Parathyroid adenoma (tissue), 2 donors: Measurements from ENCODE around the gene DGKI.

Experiments
- H2AFZ ChIP-seq: fragments of 300-600 bp; sonication (generic); one replicate; pipeline ENCODE4 v1.7.0; 2017; ENCODE audit warnings: antibody characterized with exemption, mild to moderate bottlenecking
- H3K27ac ChIP-seq: fragments of 300-600 bp; sonication (generic); one replicate; pipeline ENCODE4 v1.7.0; 2017
- H3K27me3 ChIP-seq: fragments of 300-600 bp; sonication (generic); one replicate; pipeline ENCODE4 v1.7.0; 2017; ENCODE audit warnings: low read length; ENCODE audit not compliant: control insufficient read depth, insufficient read depth
- H3K36me3 ChIP-seq: fragments of 300-600 bp; sonication (generic); one replicate; pipeline ENCODE4 v1.7.0; 2017; ENCODE audit warnings: low read length; ENCODE audit not compliant: control insufficient read depth, insufficient read depth
- H3K4me1 ChIP-seq: fragments of 300-600 bp; sonication (generic); one replicate; pipeline ENCODE4 v1.7.0; 2017; ENCODE audit warnings: control low read depth
- H3K4me2 ChIP-seq: fragments of 300-600 bp; sonication (generic); one replicate; pipeline ENCODE4 v1.7.0; 2017; ENCODE audit warnings: low read length
- H3K4me3 ChIP-seq: fragments of 300-600 bp; sonication (generic); one replicate; pipeline ENCODE4 v1.7.0; 2017; ENCODE audit warnings: low read depth, low read length
- H3K79me2 ChIP-seq: fragments of 300-600 bp; sonication (generic); one replicate; pipeline ENCODE4 v1.7.0; 2017; ENCODE audit warnings: control low read depth
- H3K9ac ChIP-seq: fragments of 300-600 bp; sonication (generic); one replicate; pipeline ENCODE4 v1.7.0; 2017; ENCODE audit warnings: mild to moderate bottlenecking
- H3K9me3 ChIP-seq: fragments of 300-600 bp; sonication (generic); one replicate; pipeline ENCODE4 v1.7.0; 2017; ENCODE audit warnings: low read length; ENCODE audit not compliant: control insufficient read depth
- TF ChIP-seq, protein P1 (sequence below): fragments of 300-600 bp; sonication (generic); IDR thresholded peaks from one replicate; pipeline ENCODE4 v1.7.0; 2017; ENCODE audit warnings: antibody characterized with exemption, mild to moderate bottlenecking
- donor health status: primary hyperparathyroidism.

The DGKI gene

GRCh38 chr7:137579913-137580640 lies 266.7 kb downstream of the DGKI start:
- Histone ChIP-seq H3K36me3 (no peaks in the 10 kb centered on the region), H3K9me3 (no peaks in the 10 kb centered on the region), H3K4me3 (no peak overlapping the region), H3K27ac (no peak overlapping the region), H3K27me3 (no peaks in the 10 kb centered on the region), H2AFZ (no peak overlapping the region), H3K79me2 (no peaks in the 10 kb centered on the region), H3K4me1 (no peaks in the 10 kb centered on the region), H3K9ac (no peak overlapping the region), H3K4me2 (no peak overlapping the region)
- TF ChIP-seq, protein P1, sequence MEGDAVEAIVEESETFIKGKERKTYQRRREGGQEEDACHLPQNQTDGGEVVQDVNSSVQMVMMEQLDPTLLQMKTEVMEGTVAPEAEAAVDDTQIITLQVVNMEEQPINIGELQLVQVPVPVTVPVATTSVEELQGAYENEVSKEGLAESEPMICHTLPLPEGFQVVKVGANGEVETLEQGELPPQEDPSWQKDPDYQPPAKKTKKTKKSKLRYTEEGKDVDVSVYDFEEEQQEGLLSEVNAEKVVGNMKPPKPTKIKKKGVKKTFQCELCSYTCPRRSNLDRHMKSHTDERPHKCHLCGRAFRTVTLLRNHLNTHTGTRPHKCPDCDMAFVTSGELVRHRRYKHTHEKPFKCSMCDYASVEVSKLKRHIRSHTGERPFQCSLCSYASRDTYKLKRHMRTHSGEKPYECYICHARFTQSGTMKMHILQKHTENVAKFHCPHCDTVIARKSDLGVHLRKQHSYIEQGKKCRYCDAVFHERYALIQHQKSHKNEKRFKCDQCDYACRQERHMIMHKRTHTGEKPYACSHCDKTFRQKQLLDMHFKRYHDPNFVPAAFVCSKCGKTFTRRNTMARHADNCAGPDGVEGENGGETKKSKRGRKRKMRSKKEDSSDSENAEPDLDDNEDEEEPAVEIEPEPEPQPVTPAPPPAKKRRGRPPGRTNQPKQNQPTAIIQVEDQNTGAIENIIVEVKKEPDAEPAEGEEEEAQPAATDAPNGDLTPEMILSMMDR, result no peak

DNA sequence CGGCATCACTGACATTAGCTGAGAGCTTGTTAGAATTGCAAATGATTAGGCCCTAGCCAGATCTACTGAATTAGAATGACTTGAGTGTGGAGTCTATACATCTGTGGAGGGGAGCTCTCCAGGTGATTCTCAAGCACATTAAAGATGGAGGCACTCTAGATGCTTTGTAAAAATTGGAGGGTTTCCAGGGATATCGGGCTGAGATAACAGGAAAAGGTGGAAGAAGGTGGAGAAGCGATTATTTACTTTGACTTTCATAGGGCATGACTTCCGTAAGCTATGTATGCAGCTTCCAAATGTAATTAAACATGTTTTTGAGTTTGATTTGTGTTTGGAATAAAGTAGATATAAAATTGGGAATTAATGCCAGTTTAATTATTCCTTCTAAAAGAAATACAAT lies 268.2 kb downstream of the DGKI start:
- Histone ChIP-seq H3K9me3 (no peaks in the 10 kb centered on the region), H3K79me2 (no peaks in the 10 kb centered on the region), H3K9ac (no peak overlapping the region), H3K36me3 (no peaks in the 10 kb centered on the region), H3K4me3 (no peak overlapping the region), H2AFZ (no peak overlapping the region), H3K4me2 (no peak overlapping the region), H3K4me1 (no peaks in the 10 kb centered on the region), H3K27me3 (no peaks in the 10 kb centered on the region), H3K27ac (no peak overlapping the region)
- TF ChIP-seq, protein P1, result no peak

DNA sequence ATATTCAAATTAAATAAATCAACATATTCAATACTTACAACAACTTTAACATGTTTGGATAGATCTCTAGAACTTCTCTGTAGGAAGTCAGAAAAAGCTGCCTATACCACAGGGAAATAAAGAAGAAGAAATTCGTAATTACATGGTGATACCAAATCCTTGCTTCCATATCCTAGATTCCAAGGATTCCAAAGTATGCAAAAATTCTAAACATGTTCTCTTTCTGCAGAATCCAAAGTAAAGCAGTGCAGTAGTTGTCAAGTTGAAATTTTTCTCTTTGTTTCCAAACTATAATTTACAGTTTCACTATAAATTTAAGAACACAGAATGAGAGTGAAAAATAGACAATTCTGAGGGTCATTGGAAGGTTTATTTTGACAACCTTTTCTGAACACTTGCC lies 269.6 kb downstream of the DGKI start:
- no peaks in the 10 kb centered on the region for H3K79me2 ChIP-seq
- H3K9ac ChIP-seq, result no peak overlapping the region
- no peaks in the 10 kb centered on the region for H3K27me3 ChIP-seq
- TF ChIP-seq, protein P1, result no peak
- H3K9me3 ChIP-seq, result no peaks in the 10 kb centered on the region
- no peak overlapping the region for H3K27ac ChIP-seq
- H2AFZ ChIP-seq, result no peak overlapping the region
- H3K4me1 ChIP-seq, result no peaks in the 10 kb centered on the region
- H3K36me3 ChIP-seq, result no peaks in the 10 kb centered on the region
- no peak overlapping the region for H3K4me2 ChIP-seq
- no peak overlapping the region for H3K4me3 ChIP-seq

- Histone ChIP-seq H3K36me3 (no peaks in the 10 kb centered on the region), H3K79me2 (no peaks in the 10 kb centered on the region), H3K27me3 (no peaks in the 10 kb centered on the region), H3K9ac (no peak overlapping the region), H3K9me3 (no peaks in the 10 kb centered on the region), H3K4me3 (no peak overlapping the region), H3K27ac (no peak overlapping the region), H2AFZ (no peak overlapping the region), H3K4me1 (no peaks in the 10 kb centered on the region), H3K4me2 (no peak overlapping the region)
- TF ChIP-seq, protein P1, result no peak
These were observed 270.3 kb downstream of the DGKI start for GRCh38 chr7:137576481-137576880.

DNA sequence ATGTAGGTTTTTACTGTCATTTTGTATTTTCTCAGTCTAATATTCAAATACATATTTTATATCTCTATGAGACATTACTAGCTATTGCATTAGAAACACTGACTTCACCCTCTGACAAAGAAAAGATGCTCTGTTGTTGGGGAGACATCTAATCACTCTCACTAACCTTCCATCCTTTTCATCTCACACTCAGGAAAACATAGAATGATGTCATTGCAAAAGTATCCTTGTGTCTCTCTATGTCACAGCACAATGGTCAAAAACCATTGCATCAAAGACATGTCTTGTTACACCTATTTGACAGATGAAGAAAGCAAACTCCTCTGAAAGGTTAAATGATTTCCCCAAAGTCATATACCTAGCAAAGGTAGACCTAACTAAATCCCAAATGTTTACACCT lies 272.0 kb downstream of the DGKI start:
- no peak overlapping the region for H2AFZ ChIP-seq
- no peaks in the 10 kb centered on the region for H3K27me3 ChIP-seq
- H3K9ac ChIP-seq, result no peak overlapping the region
- H3K4me2 ChIP-seq, result no peak overlapping the region
- no peak overlapping the region for H3K27ac ChIP-seq
- no peak overlapping the region for H3K4me3 ChIP-seq
- TF ChIP-seq, protein P1, result no peak
- no peaks in the 10 kb centered on the region for H3K79me2 ChIP-seq
- H3K9me3 ChIP-seq, result no peaks in the 10 kb centered on the region
- no peaks in the 10 kb centered on the region for H3K36me3 ChIP-seq
- no peaks in the 10 kb centered on the region for H3K4me1 ChIP-seq
